GF-D8 (cell line): ENCODE measurements around the gene HNRNPL.

Experiments used
- DNase-seq: peaks from one replicate; lab custom pipeline; 2025; lab: John Stamatoyannopoulos, UW

HNRNPL gene

DNA sequence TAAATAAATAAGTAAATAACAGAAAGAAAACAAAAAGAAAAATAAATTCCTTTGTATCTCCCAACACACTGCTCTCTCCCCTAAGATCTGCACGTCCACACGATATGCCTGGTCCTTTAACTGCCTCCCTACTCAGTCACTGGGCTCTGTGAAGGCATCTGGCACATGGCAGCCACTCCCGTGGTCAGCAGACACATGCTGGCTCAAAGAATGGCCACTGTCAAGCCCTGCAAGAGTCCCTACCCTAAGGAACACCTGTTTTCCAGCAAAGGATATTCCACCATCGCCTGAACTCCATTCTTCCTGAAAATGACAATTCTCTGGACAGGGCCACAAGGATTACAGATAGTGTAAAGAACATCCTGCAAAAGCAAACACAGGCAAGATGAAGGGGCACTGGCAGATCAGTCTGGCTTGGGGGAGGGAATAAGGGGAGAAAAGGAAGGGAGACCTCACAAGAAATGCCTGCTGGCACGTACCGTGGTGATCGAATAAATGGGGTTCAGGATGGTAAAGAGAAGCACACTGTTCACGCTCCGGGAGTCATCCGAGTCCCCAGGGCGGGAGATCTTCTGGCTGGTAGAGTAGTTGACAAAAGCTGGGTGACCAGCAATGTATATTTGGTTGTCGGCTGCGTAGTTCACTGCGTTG, 4.3 kb downstream of the HNRNPL start:
- DNase-seq: no peak

DNA sequence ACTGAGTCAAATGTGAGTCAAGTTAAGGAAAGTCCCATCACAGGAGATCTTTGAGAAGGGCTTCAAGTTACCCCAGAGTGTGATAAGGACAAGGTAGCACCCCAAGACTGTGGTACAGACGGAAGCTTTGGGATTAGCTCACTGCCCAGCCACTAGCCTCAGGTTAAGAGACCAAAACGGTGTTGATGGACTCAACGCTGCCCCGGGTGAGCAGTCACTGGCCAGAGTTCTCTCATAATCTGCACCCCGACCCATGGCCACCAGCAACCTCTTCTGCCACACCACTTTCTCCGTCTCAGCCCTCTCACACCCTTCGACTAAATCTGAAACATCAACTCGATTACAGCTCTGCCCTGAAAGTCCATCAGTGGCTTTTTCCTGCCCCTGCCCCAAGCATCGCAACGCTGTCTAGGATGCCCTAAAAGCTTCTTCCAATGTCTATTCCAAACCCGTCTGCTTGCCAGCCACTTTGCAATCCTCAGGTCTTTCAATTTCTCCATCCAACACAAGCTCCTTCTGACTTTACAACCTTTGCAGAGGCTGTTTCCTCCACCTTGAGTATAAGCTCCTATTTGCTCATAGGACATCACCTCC, 5.6 kb downstream of the HNRNPL start:
- DNase-seq: no peak

DNA sequence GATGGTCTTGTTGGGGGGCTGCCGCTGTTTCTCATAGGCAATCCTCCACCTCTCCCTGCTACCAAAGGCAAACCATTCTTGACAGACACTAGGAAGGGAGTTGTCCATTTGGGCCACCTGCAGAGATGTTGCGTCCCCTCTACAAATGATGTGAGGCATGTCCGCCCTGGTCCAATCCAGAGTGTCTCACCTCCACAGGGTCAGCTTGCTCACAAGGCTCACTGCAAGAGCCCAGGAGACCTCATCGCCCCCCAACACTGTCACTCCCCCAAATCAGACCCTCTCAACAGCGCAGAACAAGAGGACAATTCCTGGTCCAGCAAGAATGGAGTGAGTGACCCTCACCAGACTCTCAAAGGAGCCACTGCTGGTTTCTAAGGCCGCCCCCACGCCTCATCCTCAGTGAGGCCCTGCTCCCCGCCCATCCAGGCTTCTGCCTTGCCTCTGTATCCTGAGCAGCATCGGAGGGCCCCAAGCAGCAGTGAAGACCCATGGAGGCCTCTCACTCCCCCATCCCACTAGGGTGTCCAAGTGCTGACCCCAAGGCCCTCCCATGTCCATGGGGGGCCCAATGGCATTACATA, 6.5 kb downstream of the HNRNPL start:
- no peak for DNase-seq

DNA sequence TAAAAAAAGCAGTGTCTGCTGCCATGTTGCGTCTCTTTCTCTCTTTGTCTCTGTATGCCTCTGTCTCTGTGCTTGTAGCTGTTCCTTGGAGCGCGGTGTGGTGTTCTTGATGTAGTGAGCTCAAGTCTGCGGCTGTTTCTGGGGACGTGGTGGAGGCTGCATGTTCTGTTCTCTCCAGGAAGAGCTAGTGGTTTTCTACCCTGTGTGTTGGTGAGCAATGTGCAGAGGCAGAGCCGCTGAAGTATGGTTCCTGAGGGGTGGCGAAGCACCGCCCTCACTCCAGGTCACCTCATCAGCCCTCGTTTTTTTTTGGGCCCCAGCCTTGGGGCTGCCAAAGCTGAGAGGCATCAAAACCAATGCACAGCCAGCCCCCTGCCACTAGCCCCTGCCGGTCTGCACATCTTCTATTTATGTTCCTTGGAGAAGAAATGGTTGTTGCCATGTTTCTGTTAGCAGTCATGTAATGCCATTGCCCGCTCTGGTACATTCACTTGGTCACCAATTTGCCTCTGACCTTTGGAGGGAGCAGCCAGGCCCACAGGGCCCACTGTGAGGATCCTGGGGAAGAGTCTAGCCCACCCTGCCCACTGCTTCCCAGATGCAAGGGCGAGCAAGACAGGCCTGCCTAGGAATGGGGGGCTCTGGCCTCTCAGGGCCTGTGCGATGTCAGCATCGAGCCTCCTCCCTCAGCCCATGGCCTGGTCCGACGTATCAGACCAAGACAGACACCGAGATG, 7.2 kb downstream of the HNRNPL start:
- no peak for DNase-seq

DNA sequence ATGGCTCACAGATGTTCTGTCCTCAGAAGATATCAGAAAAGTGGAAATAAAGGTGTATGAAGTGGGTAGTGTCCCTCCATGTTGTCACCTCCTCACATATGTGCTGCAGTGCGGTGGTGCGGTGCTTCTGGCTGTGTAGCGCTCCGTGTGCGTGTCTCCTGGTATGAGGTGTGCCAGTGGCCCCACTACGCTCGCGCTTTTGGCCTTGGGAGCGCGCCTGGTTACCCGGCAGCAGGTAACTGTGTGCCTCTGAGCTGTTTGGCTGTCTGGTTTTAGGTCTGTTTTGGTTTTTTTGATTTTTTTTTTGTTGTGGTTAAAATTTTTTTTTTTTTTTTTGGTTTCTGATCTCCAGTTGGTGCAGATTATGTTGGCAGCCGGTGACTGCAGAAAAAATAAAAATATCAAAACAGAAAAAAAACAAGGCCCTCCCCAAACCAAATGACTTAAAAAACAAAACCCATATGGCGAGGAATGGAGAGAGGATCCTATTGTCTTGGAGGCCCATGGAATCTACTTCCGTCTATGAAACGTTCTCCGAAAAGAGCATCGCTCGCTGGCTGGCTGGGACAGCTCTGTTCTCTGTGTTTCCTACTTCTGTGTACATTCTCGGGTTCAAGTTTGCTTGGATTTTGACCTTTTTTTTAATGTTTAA, 7.9 kb downstream of the HNRNPL start:
- no peak for DNase-seq

DNA sequence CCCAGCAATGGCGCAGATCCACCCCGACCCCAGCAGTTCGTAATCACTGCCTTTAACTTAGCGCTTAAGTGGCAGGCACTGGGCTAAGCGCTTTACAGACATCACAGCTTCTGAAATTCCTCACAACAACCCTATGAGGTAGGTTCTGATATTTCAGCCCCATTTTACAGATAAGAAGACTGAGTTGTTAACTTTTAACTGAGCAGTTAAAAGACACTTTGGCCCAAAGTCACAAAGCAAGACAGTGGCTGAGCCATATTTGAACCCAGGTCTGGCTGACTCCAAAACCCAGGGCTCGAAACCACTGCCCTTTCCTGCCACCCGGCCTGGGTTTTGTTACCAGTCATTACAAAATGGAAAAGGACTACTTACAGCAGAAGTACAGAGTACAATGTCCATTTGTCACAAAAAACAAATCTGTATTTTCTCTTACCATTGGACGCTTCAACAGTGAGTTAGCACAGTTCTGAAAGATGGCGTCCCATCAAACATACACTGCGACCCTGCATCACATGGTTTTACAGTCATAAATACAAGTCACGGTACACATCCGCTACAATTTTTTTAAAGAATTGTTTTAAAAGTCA, 8.5 kb downstream of the HNRNPL start:
- no peak for DNase-seq

DNA sequence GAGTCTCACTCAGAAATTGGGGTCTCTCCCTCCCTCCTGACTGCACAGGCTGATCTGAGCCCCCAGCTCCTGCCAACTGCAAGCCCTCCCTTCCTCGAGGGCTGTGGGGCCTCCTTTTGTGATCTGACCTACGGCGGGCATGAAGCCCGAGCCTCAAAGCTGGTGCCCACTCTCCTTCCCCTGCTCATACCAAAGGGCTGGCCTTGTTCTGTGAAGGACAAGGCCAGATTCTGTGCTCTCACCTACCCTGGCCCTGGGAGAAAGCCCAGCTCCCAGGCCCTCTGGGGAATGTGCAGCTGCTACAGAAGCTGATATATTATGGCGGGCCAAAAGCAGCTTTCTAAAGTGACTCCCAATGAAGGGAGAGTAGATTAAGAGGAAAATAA, 9.2 kb downstream of the HNRNPL start:
- DNase-seq: no peak

DNA sequence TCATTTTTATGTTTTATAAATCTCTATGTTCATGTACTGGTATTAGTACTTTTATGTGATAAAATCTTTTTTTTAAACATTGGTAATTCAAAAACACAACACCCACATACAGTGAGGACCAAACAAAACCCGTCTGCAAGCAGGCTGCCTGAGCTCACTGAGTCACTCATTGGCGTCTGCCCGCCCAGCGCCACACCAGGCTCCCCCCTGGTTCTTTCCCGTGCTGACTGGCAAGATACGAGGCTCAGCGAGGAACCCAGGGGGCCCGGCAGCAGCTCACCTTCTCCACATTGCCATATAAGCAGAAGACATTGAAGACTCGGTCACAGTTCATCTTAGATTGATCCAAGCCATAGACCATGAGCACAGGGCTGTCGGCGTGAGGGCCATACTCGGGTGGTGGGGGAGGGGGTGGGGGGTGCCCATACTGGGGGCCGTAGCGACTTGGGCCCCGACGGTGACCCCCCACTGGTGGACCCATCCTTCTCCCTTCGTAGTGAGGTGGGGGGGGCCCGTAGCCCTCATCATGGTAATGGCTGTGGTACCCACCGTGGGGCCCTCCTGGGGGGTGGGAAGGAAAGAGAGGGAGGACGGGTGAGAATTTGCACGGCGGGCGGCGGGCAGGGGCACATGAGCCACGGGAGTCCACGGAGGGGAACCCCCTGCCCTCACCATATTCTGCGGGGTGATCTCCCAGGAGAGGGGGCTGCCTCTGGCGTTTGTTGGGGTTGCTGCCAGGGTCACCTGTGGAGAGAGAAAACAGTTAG, 9.8 kb downstream of the HNRNPL start:
- DNase-seq: no peak

DNA sequence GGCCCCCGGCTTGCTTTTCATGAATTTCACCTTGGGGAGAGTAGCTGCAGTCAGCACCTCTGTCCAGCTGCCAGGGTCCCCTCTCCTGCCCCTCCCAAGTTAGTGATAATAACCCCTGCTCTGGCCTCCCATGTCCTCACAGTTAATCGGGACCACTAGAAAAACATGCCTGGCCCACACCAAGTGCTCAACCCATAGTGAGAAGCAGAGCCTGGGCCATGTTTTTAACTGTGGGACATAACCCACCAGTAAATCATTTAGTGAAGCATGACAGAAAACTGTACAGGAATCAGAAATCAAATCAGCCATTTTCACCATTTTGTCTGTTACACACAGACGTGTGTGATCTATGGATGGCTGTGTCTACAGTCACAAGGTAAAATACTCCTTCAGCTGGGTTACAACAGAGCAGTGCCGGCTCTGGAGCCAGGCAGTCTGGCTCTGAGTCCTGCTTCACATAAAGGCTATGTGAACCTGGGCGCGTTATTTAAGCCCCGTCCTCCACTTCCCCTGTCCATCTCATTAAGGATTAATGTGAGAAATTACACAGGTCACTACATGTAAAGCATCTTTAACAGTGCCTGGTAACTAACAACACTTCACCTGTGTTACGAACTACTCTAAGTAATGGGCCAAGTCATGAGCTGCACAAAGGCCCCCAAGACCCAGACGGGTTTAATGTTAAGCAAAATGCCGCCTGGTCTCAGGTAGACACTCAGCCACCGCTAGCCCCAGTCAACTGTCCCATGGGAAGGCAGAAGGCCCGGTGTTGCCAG, 10.6 kb downstream of the HNRNPL start:
- DNase-seq: no peak

DNA sequence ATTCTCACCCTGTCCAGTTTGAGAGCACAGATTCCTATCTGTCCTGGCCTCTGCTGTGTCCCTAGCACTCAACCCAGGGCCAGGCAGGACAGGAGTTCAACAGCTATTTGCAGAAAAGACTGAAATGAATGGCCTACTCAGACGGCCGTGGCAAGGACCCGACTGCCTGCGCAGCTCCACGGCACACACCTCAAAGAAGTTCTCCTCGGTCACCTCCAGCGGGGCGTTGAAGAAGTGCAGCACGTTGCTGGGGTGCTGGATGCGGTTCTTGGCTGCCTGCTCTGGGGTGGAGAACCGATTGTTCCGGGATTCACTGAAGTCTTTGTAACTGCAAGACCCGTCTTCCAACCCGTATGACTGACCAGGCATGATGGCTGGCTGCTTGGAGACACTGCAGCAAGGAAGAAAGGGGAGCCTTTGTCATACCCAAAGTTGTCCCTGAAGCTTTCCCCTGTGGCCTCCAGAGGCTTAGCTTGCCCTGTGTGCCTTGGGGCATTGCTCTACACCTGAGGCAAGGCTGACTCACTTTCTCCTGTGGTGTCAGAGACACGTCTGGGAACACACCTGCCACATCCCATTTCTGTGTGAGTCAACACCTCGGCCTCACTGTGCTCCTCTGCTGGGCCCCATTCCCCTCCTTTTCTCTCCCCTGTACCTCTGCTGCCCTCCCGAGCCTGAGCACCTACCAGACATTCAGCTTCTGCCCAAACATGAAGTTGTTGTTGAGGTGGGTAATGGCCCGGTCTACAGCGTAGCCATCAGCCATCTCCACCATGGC, 11.4 kb downstream of the HNRNPL start:
- DNase-seq: no peak

DNA sequence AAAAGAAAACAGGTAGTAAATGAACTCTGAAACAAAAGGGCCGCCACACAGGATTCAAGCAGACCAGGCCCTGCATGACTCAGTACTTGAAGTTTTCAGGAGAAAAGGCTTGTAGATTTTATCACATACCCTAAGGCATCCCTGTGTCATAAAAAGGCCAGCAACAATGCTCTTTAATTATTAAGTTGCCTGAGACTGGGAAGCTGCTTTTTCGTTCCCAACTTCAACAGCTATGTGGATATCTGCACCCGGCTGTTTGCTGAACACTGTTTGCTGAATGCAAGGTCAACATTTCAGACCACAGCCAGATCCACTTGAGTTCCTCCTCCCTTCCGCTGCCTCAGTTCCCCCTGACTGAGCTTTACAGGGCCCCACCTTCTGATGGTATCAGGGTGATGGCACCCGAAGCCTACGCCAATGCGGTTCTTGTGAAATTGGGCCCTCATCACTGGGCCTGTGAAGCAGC, 12.1 kb downstream of the HNRNPL start:
- DNase-seq: no peak

DNA sequence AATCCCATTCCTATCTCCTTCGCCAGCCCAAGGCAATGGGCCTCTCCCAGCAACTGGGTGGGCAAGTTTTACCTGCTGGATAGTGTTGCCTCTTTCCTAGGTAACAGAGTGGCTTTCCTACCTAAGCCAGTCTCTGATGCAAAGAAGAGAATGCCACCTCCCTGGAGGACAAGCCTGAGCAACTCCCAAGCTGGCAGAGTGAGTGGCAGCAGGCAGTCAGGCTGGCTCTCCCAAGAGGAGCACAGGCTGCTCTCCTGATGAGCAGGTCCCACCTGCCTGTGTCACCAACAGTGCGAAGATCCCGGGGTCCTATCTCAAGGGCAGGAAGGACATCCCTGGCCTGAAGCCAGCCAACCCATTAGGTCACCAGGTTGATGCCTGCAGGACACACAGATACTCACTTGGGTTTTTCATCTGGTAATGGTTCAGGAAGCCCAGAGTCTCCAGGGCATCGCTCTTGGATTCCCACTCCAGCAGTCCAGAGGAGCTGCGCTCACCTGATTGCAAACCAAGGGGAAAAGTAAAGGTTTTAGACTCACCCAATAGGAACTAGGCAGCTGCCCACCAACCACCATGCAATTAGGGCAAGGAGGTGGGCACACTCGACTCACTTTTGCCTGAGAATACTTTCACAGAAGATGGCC, 12.7 kb downstream of the HNRNPL start:
- DNase-seq: no peak

DNA sequence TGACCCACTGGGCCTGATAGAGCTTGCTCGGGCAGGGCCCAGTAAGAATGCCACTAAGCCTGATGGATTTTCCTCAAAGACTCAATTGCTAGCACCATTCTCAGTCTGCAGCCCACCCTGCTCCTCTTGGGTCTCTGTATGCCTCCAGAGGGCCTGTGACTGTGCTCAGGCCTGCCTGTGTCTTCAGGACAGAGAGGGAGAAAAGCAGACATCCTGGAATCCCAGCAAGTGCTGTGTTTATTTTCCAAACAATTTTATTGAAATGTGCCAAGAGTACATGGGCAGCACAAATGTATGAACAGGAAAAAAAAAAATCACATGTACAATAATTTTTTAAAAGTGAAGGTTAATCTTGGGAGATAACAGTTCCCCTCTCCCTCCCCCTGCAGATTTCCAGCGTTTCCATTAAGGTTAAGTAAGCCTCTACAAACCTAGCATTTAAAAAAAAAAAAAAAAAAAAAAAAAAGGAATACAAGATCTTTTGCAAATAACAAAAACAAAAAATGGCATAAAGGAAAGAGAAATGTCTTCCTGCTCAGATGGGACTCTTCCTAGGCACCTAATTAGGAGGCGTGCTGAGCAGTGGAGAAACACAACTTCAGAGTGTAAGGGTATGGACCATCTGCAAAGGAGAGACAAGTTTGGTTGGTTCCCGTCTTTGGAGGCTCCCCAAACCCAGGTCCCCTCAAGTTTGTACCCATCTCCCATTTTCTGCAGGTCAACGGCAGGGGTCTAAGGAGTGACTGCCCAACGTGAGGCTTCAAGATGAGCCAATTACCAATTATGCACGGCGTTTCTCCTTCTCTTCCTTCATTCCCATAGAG, 13.4 kb downstream of the HNRNPL start:
- no peak for DNase-seq

DNA sequence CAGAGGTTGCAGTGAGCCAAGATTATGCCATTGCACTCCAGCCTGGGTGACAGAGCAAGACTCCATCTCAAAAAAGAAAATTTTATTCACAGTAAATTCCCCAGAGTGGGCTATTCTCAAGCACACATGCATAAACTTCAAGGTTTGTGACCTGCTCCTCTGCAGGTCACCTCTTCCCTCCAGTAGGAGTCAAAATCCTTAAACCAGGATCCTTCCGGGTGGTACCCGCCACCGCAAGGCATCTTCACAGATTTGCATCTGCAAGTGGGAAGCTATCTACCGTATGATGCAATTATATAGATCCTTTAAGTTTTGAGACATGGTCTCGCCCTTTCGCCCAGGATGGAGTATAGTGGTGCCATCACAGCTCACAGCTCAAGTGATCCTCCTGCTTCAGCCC, 15.2 kb downstream of the HNRNPL start:
- DNase-seq: no peak

DNA sequence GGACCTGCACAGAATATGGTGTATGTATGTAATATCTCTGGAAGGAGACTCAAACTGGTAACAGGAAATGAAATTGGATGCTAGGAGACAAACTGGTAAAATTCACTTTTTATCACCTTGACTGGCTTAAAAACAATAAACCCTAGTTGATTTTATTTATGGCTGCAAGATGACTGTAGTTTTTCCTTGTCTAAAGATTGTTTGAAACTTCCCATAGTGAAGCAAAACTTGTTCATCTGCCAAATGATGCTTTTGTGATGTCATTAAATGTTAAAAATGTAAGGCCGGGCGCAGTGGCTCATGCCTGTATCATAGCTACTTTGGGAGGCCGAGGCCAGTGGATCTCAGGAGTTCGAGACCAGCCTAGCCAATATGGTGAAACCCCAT, 15.7 kb downstream of the HNRNPL start:
- DNase-seq: no peak

DNA sequence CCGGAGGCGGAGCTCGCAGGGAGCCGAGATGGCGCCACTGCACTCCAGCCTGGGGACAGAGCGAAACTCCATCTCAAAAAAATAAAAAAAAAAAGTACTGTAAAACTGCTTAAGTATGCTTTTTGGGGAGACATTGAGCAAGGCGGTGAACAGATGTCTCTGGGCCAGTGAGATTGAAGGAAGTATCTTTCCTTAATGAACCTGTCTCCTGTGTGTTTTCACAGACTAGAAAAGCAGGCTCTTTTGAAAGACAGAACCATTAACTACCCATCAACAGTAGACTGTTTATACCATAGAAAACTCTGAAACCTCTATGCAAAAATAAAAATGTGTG, 16.7 kb downstream of the HNRNPL start:
- no peak for DNase-seq

DNA sequence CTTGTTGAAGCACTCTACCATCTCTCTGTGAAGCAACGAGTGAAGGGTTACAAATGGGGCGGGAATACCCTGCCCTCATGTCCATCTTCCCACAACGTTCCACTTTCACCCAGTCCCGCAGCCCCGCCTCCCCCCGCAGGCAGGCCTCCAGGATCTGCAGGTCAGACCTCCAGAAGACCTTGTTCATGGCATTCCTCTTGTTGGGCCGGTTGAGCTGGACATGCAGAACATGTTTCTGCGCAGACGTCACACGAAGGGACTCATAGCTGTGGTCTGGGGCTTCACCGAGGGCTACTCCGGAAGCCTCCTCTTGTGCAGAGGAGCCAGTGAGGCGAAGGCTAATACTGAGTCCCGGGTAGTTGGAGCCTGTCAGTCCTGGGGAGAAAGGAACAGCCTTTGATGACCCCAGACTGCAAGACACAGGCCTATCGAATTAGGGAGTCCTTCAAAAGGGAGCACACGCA, 18.6 kb downstream of the HNRNPL start:
- DNase-seq: no peak

DNA sequence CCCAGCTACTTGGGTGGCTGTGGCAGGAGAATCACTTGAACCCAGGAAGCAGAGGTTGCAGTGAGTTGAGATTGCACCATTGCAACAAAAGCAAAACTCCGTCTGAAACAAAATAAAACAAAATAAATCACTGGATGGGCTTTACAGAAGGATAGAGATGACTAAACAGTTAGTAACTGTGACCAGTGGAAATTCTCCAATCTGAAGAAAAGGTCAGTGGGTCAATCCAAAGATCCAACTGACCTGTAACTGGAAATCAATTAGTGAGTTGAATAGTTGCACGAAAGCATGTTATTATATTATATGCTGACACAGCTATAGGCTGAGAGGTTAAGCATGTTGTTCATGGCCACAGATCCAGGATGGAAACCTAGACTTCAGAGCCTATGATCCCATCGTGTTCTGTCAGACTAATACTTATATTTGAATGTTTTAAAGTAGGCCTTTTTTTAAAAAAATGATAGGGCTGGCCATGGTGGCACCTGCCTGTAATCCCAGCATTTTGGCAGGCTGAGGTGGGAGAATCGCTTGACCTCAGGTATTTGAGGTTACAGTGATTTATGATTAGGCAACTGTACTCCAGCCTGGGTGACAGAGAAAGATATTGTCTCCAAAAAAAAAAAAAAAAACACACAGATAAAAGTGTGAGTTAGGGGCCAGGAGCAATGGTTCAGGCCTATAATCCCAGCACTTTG, 19.6 kb downstream of the HNRNPL start:
- DNase-seq: no peak
